ENCODE data around the gene ALK.
"Not testable (repeated sequence)": the region's sequence is repeated elsewhere in the genome, so short reads cannot be mapped to it uniquely, and the experiment has no call there.

Gene ALK

GRCh38 chr2:29750463-29750862, 170.9 kb downstream of the ALK start:
- H3K27me3 ChIP-seq (ENCODE audit: control insufficient read depth, insufficient read depth, low read length); H3K9ac ChIP-seq (ENCODE audit: low read length); H3K36me3 ChIP-seq (ENCODE audit: control insufficient read depth, low read depth, low read length); H3K27ac ChIP-seq (ENCODE audit: low read length); H3K9me3 ChIP-seq (ENCODE audit: control insufficient read depth, low read depth, low read length); H3K4me3 ChIP-seq (ENCODE audit: low read length); H3K4me1 ChIP-seq (ENCODE audit: control insufficient read depth, low read depth, low read length): not testable (repeated sequence)

GRCh38 chr2:29749843-29750242, 171.5 kb downstream of the ALK start:
- no peaks in the 10 kb centered on the region for H3K4me1 ChIP-seq (ENCODE audit: control insufficient read depth, low read depth, low read length)
- H3K9ac ChIP-seq (ENCODE audit: low read length): no peak overlapping the region
- H3K27ac ChIP-seq (ENCODE audit: low read length): no peak overlapping the region
- H3K27me3 ChIP-seq (ENCODE audit: control insufficient read depth, insufficient read depth, low read length): no peaks in the 10 kb centered on the region
- no peak overlapping the region for H3K4me3 ChIP-seq (ENCODE audit: low read length)
- no peaks in the 10 kb centered on the region for H3K36me3 ChIP-seq (ENCODE audit: control insufficient read depth, low read depth, low read length)
- no peaks in the 10 kb centered on the region for H3K9me3 ChIP-seq (ENCODE audit: control insufficient read depth, low read depth, low read length)

GRCh38 chr2:29749041-29749440, 172.3 kb downstream of the ALK start:
- H3K4me3 ChIP-seq (ENCODE audit: low read length): no peak overlapping the region
- no peaks in the 10 kb centered on the region for H3K27me3 ChIP-seq (ENCODE audit: control insufficient read depth, insufficient read depth, low read length)

GRCh38 chr2:29747786-29748470, 173.5 kb downstream of the ALK start:
- H3K27ac ChIP-seq (ENCODE audit: low read length): no peak overlapping the region
- H3K36me3 ChIP-seq (ENCODE audit: control insufficient read depth, low read depth, low read length): no peaks in the 10 kb centered on the region
- no peaks in the 10 kb centered on the region for H3K9me3 ChIP-seq (ENCODE audit: control insufficient read depth, low read depth, low read length)
- no peaks in the 10 kb centered on the region for H3K27me3 ChIP-seq (ENCODE audit: control insufficient read depth, insufficient read depth, low read length)
- no peak overlapping the region for H3K9ac ChIP-seq (ENCODE audit: low read length)
- no peaks in the 10 kb centered on the region for H3K4me1 ChIP-seq (ENCODE audit: control insufficient read depth, low read depth, low read length)
- no peak overlapping the region for H3K4me3 ChIP-seq (ENCODE audit: low read length)

More at GRCh38 chr2:29749041-29749440, 172.3 kb downstream of the ALK start:
- no peaks in the 10 kb centered on the region for H3K36me3 ChIP-seq (ENCODE audit: control insufficient read depth, low read depth, low read length)
- H3K9me3 ChIP-seq (ENCODE audit: control insufficient read depth, low read depth, low read length): no peaks in the 10 kb centered on the region
- H3K27ac ChIP-seq (ENCODE audit: low read length): no peak overlapping the region
- no peaks in the 10 kb centered on the region for H3K4me1 ChIP-seq (ENCODE audit: control insufficient read depth, low read depth, low read length)
- no peak overlapping the region for H3K9ac ChIP-seq (ENCODE audit: low read length)

- no peaks in the 10 kb centered on the region for H3K27me3 ChIP-seq (ENCODE audit: control insufficient read depth, insufficient read depth, low read length)
- no peaks in the 10 kb centered on the region for H3K4me1 ChIP-seq (ENCODE audit: control insufficient read depth, low read depth, low read length)
- H3K36me3 ChIP-seq (ENCODE audit: control insufficient read depth, low read depth, low read length): no peaks in the 10 kb centered on the region
- H3K9ac ChIP-seq (ENCODE audit: low read length): no peak overlapping the region
- H3K4me3 ChIP-seq (ENCODE audit: low read length): no peak overlapping the region
- H3K27ac ChIP-seq (ENCODE audit: low read length): no peak overlapping the region
- no peaks in the 10 kb centered on the region for H3K9me3 ChIP-seq (ENCODE audit: control insufficient read depth, low read depth, low read length)
Measured at GRCh38 chr2:29744976-29745375, 176.4 kb downstream of the ALK start.

GRCh38 chr2:29743516-29743915, 177.9 kb downstream of the ALK start:
- Histone ChIP-seq H3K4me1 (ENCODE audit: control insufficient read depth, low read depth, low read length) (no peaks in the 10 kb centered on the region), H3K9me3 (ENCODE audit: control insufficient read depth, low read depth, low read length) (no peaks in the 10 kb centered on the region), H3K4me3 (ENCODE audit: low read length) (no peak overlapping the region), H3K9ac (ENCODE audit: low read length) (no peak overlapping the region), H3K27ac (ENCODE audit: low read length) (no peak overlapping the region), H3K27me3 (ENCODE audit: control insufficient read depth, insufficient read depth, low read length) (no peaks in the 10 kb centered on the region), H3K36me3 (ENCODE audit: control insufficient read depth, low read depth, low read length) (no peaks in the 10 kb centered on the region)

- Histone ChIP-seq H3K4me3 (ENCODE audit: low read length) (no peak overlapping the region), H3K36me3 (ENCODE audit: control insufficient read depth, low read depth, low read length) (no peaks in the 10 kb centered on the region), H3K4me1 (ENCODE audit: control insufficient read depth, low read depth, low read length) (no peaks in the 10 kb centered on the region), H3K9me3 (ENCODE audit: control insufficient read depth, low read depth, low read length) (no peaks in the 10 kb centered on the region), H3K9ac (ENCODE audit: low read length) (no peak overlapping the region), H3K27ac (ENCODE audit: low read length) (no peak overlapping the region), H3K27me3 (ENCODE audit: control insufficient read depth, insufficient read depth, low read length) (no peaks in the 10 kb centered on the region)
Measured at GRCh38 chr2:29742656-29743055, 178.7 kb downstream of the ALK start.

- no peaks in the 10 kb centered on the region for H3K9me3 ChIP-seq (ENCODE audit: control insufficient read depth, low read depth, low read length)
- no peak overlapping the region for H3K27ac ChIP-seq (ENCODE audit: low read length)
Measured at GRCh38 chr2:29741132-29741531, 180.3 kb downstream of the ALK start.

GRCh38 chr2:29733965-29734364, 187.4 kb downstream of the ALK start:
- H3K4me3 ChIP-seq (ENCODE audit: low read length): no peak overlapping the region
- no peaks in the 10 kb centered on the region for H3K4me1 ChIP-seq (ENCODE audit: control insufficient read depth, low read depth, low read length)
- H3K9ac ChIP-seq (ENCODE audit: low read length): no peak overlapping the region
- H3K27ac ChIP-seq (ENCODE audit: low read length): no peak overlapping the region
- no peaks in the 10 kb centered on the region for H3K9me3 ChIP-seq (ENCODE audit: control insufficient read depth, low read depth, low read length)
- no peaks in the 10 kb centered on the region for H3K36me3 ChIP-seq (ENCODE audit: control insufficient read depth, low read depth, low read length)
- no peaks in the 10 kb centered on the region for H3K27me3 ChIP-seq (ENCODE audit: control insufficient read depth, insufficient read depth, low read length)

More at GRCh38 chr2:29741132-29741531, 180.3 kb downstream of the ALK start:
- no peaks in the 10 kb centered on the region for H3K27me3 ChIP-seq (ENCODE audit: control insufficient read depth, insufficient read depth, low read length)
- H3K36me3 ChIP-seq (ENCODE audit: control insufficient read depth, low read depth, low read length): no peaks in the 10 kb centered on the region
- H3K9ac ChIP-seq (ENCODE audit: low read length): no peak overlapping the region
- H3K4me1 ChIP-seq (ENCODE audit: control insufficient read depth, low read depth, low read length): no peaks in the 10 kb centered on the region
- no peak overlapping the region for H3K4me3 ChIP-seq (ENCODE audit: low read length)

- Histone ChIP-seq H3K9me3 (ENCODE audit: control insufficient read depth, low read depth, low read length) (no peaks in the 10 kb centered on the region), H3K4me1 (ENCODE audit: control insufficient read depth, low read depth, low read length) (no peaks in the 10 kb centered on the region), H3K27me3 (ENCODE audit: control insufficient read depth, insufficient read depth, low read length) (no peaks in the 10 kb centered on the region), H3K9ac (ENCODE audit: low read length) (no peak overlapping the region), H3K36me3 (ENCODE audit: control insufficient read depth, low read depth, low read length) (no peaks in the 10 kb centered on the region), H3K4me3 (ENCODE audit: low read length) (no peak overlapping the region), H3K27ac (ENCODE audit: low read length) (no peak overlapping the region)
Measured at GRCh38 chr2:29733213-29733612, 188.2 kb downstream of the ALK start.

- no peak overlapping the region for H3K9ac ChIP-seq (ENCODE audit: low read length)
- no peaks in the 10 kb centered on the region for H3K4me1 ChIP-seq (ENCODE audit: control insufficient read depth, low read depth, low read length)
- no peak overlapping the region for H3K27ac ChIP-seq (ENCODE audit: low read length)
- H3K9me3 ChIP-seq (ENCODE audit: control insufficient read depth, low read depth, low read length): no peaks in the 10 kb centered on the region
- no peak overlapping the region for H3K4me3 ChIP-seq (ENCODE audit: low read length)
- no peaks in the 10 kb centered on the region for H3K27me3 ChIP-seq (ENCODE audit: control insufficient read depth, insufficient read depth, low read length)
- H3K36me3 ChIP-seq (ENCODE audit: control insufficient read depth, low read depth, low read length): no peaks in the 10 kb centered on the region
Measured at GRCh38 chr2:29731948-29732347, 189.4 kb downstream of the ALK start.

- H3K36me3 ChIP-seq (ENCODE audit: control insufficient read depth, low read depth, low read length): no peaks in the 10 kb centered on the region
- H3K9ac ChIP-seq (ENCODE audit: low read length): no peak overlapping the region
- no peak overlapping the region for H3K27ac ChIP-seq (ENCODE audit: low read length)
- H3K4me1 ChIP-seq (ENCODE audit: control insufficient read depth, low read depth, low read length): no peaks in the 10 kb centered on the region
- no peak overlapping the region for H3K4me3 ChIP-seq (ENCODE audit: low read length)
- H3K27me3 ChIP-seq (ENCODE audit: control insufficient read depth, insufficient read depth, low read length): no peaks in the 10 kb centered on the region
- H3K9me3 ChIP-seq (ENCODE audit: control insufficient read depth, low read depth, low read length): no peaks in the 10 kb centered on the region
Measured at GRCh38 chr2:29729932-29730331, 191.5 kb downstream of the ALK start.

All from iPS-18a (cell line).